Colonic mucosa (tissue), 4 donors: ENCODE measurements around the gene ADGRA3. TPM values are rescaled to one million over a fixed set of nuclear protein-coding genes. Genes with fewer than 3 reads are reported as not detected.

ENCODE experiments used
- DNase-seq: peaks from one replicate; pipeline ENCODE4 v3.0.0-alpha.2; 2020
- H3K27ac ChIP-seq: fragments of 200-600 bp; one replicate; pipeline ENCODE4 v1.8.0; 2021
- H3K27me3 ChIP-seq: fragments of 200-600 bp; one replicate; pipeline ENCODE4 v1.8.0; 2021
- H3K36me3 ChIP-seq: fragments of 200-600 bp; one replicate; pipeline ENCODE4 v1.8.0; 2021
- H3K4me1 ChIP-seq: fragments of 200-600 bp; one replicate; pipeline ENCODE4 v1.8.0; 2021; ENCODE audit warnings: mild to moderate bottlenecking
- H3K4me3 ChIP-seq: fragments of 200-600 bp; one replicate; pipeline ENCODE4 v1.8.0; 2021
- H3K9ac ChIP-seq, 2 donors: one replicate each; pipeline ENCODE4 v1.7.0; 2013; ENCODE audit warnings: control low read depth in 2 of 2, low read depth in 2 of 2, low read length in 2 of 2
- H3K9me3 ChIP-seq: fragments of 200-600 bp; one replicate; pipeline ENCODE4 v1.8.0; 2021
- CTCF ChIP-seq: fragments of 200-600 bp; IDR thresholded peaks from one replicate; pipeline ENCODE4 v1.8.0; 2022; ENCODE audit warnings: antibody characterized with exemption, mild to moderate bottlenecking
- intact Hi-C: fragments of 100-400 bp; cut with DNase I; formaldehyde crosslinking; loops from one replicate; pipeline ENCODE4 v1.14.1; 2022
- total RNA-seq, 2 donors: library from RNA; stranded (reverse); fragmentation: NEBNext Ultra II Directional in 1 of 2; extraction: Animal tissue kit (Norgen Biotek cat#: 25700) in 1 of 2; gene quantifications; one replicate each; pipeline ENCODE4 v1.2.1, GENCODE V29; 2021
- donor health status: healthy.
- donor health status: DM: no; HTN: no; CAD: no.
- donor health status: DM: no; HTN: no; CAD: no.

ADGRA3 gene
- total RNA-seq, 2 donors from 2014 or later, result 34.8 to 47.2 TPM

DNA sequence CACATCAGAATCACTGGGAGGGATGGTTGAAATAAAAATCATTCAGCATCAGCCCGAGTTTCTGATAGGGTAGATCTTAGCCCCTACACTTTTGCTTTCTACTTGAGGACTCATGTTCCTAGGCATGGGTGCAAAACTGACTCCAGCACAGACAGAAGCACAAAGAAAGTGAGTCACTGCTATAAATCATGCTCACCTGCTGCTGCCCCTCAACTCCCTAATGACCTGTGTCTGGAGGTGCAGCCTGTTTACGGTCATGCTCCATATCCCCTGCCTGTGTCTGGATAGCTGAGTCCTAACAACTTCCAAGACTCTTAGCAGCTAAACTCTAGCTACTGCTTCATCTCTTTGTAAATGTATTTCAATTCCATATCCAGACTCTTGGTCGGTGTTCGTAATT, 57.8 kb downstream of the ADGRA3 start:
- DNase-seq, result no peak

DNA sequence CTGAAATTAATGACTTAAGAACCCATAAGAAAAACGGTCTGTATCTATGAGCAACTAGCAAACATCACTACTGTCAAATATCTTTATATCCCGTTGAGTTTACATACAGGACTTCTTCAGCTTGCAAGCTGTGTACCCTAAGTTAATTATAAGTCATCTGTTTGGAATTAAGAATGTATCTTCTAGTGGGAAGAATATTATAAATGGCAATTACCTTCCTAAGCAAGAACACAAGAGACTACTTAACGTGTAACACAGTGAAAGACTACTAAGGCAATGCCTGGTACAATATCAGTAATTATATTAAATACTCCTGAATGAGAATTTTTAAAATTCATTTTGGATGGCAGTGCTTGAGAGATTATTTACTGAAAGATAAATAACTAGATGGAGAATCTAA, 58.5 kb downstream of the ADGRA3 start:
- no peak overlapping the region for H3K27ac ChIP-seq
- H3K4me3 ChIP-seq, result no peak overlapping the region
- H3K4me1 ChIP-seq, result no peaks in the 10 kb centered on the region
- intact Hi-C loops, result no loop called here
- DNase-seq, result no peak
- H3K36me3 ChIP-seq, result no peaks in the 10 kb centered on the region
- H3K9ac ChIP-seq, result no peak overlapping the region
- no peak for TF ChIP-seq CTCF
- no peaks in the 10 kb centered on the region for H3K9me3 ChIP-seq
- no peaks in the 10 kb centered on the region for H3K27me3 ChIP-seq

More for the DNA sequence above, 57.8 kb downstream of the ADGRA3 start:
- no peaks in the 10 kb centered on the region for H3K36me3 ChIP-seq
- no peak overlapping the region for H3K9ac ChIP-seq
- H3K4me1 ChIP-seq, result no peaks in the 10 kb centered on the region
- no peaks in the 10 kb centered on the region for H3K9me3 ChIP-seq
- no peak for TF ChIP-seq CTCF
- no peak overlapping the region for H3K27ac ChIP-seq
- intact Hi-C loops, result no loop called here
- no peaks in the 10 kb centered on the region for H3K27me3 ChIP-seq
- H3K4me3 ChIP-seq, result no peak overlapping the region

GRCh38 chr4:22456291-22456690, 59.6 kb downstream of the ADGRA3 start:
- no peaks in the 10 kb centered on the region for H3K27me3 ChIP-seq
- no peaks in the 10 kb centered on the region for H3K9me3 ChIP-seq
- H3K27ac ChIP-seq, result no peak overlapping the region
- no peak overlapping the region for H3K4me3 ChIP-seq
- no peaks in the 10 kb centered on the region for H3K4me1 ChIP-seq
- DNase-seq, result no peak
- no peak for TF ChIP-seq CTCF
- H3K9ac ChIP-seq, result no peak overlapping the region
- intact Hi-C loops, result no loop called here
- no peaks in the 10 kb centered on the region for H3K36me3 ChIP-seq

GRCh38 chr4:22454955-22455354, 60.9 kb downstream of the ADGRA3 start:
- no peak for TF ChIP-seq CTCF

DNA sequence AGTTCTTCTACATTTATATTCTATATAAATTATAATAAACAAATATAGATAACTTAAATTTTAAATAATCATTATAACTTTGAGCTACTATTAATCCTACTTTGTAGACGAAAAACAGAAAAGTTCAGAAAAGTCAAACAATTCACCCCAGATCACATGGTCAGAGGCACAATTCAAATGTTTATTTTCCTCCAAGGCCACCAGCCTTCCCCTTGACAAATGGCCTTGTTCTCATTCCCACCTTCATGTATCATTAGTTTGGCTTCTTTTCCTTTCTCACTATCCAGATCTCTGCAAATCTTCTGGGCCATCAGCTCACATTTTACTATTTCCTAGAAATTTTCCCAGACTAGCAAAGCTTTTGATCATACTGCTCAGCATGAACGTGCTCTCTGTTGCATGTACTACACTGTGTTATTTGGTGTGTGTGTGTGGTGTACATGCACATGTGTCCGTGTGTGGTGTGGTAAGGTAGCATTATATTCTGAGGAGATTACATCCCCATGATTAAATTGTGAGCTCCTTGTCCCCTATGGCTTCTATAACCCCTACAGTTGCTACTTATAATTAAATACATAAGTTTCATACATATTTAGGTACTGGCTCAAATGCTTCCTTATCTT, 61.5 kb downstream of the ADGRA3 start:
- intact Hi-C loops, result no loop called here
- Histone ChIP-seq H3K9me3 (no peaks in the 10 kb centered on the region), H3K36me3 (no peaks in the 10 kb centered on the region), H3K4me1 (no peaks in the 10 kb centered on the region), H3K27me3 (no peaks in the 10 kb centered on the region), H3K27ac (no peak overlapping the region), H3K4me3 (no peak overlapping the region), H3K9ac (no peak overlapping the region)
- no peak for DNase-seq
- no peak for TF ChIP-seq CTCF

More at GRCh38 chr4:22454955-22455354, 60.9 kb downstream of the ADGRA3 start:
- no peak overlapping the region for H3K9ac ChIP-seq
- intact Hi-C loops, result no loop called here
- H3K4me1 ChIP-seq, result no peaks in the 10 kb centered on the region
- no peaks in the 10 kb centered on the region for H3K27me3 ChIP-seq
- no peak for DNase-seq
- H3K36me3 ChIP-seq, result no peaks in the 10 kb centered on the region
- no peak overlapping the region for H3K27ac ChIP-seq
- H3K9me3 ChIP-seq, result no peaks in the 10 kb centered on the region
- no peak overlapping the region for H3K4me3 ChIP-seq
